ENCODE measurements around the gene HTT.

DNA sequence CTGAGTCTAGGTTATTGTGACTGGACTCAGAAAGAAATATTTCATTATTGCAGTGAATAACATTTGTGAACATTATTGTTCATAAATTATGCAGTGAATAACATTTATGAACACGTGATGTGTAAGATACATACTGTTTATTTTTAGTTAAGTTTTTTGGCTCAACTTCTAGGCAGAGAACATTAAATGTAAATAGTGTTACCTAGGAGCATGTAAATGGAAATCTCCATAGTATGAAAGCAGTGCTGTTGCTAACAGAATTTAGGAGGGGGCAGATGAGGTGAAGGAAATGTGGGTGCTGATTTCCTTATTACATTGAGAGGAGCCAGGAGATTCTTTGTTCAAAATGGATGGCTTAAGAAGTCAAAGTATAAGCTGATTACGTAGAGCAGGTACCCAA, 45.0 kb downstream of the HTT start:
- TF ChIP-seq, protein P1, sequence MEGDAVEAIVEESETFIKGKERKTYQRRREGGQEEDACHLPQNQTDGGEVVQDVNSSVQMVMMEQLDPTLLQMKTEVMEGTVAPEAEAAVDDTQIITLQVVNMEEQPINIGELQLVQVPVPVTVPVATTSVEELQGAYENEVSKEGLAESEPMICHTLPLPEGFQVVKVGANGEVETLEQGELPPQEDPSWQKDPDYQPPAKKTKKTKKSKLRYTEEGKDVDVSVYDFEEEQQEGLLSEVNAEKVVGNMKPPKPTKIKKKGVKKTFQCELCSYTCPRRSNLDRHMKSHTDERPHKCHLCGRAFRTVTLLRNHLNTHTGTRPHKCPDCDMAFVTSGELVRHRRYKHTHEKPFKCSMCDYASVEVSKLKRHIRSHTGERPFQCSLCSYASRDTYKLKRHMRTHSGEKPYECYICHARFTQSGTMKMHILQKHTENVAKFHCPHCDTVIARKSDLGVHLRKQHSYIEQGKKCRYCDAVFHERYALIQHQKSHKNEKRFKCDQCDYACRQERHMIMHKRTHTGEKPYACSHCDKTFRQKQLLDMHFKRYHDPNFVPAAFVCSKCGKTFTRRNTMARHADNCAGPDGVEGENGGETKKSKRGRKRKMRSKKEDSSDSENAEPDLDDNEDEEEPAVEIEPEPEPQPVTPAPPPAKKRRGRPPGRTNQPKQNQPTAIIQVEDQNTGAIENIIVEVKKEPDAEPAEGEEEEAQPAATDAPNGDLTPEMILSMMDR (IDR thresholded peaks at IDR 0.05), result no peak
- TF ChIP-seq POLR2A (IDR thresholded peaks at IDR 0.05) (no peak), EP300 (IDR thresholded peaks at IDR 0.05) (no peak), POLR2AphosphoS5 (IDR thresholded peaks at IDR 0.05) (no peak)

Data from suprapubic skin (tissue), 4 donors.